Skin epidermis (tissue), 12 donors: Measurements from ENCODE around the gene C14orf180.
"Not testable (repeated sequence)": the region's sequence is repeated elsewhere in the genome, so short reads cannot be mapped to it uniquely, and the experiment has no call there.

Experiments
- H3K27ac ChIP-seq, 21 experiments: fragments of 200-600 bp; sonication (generic) in 11 of 21; one replicate each; pipeline ENCODE4 v1.5.0; 2020; ENCODE audit warnings: mild to moderate bottlenecking in 3 of 21, inconsistent platforms in 2 of 21, moderate library complexity in 2 of 21
- H3K4me3 ChIP-seq, 7 experiments: fragments of 200-600 bp; sonication (generic) in 2 of 7; one replicate each; pipeline ENCODE4 v1.5.0; 2020; ENCODE audit warnings: inconsistent platforms in 2 of 7, mild to moderate bottlenecking in 2 of 7, moderate library complexity in 1 of 7

C14orf180 gene

DNA sequence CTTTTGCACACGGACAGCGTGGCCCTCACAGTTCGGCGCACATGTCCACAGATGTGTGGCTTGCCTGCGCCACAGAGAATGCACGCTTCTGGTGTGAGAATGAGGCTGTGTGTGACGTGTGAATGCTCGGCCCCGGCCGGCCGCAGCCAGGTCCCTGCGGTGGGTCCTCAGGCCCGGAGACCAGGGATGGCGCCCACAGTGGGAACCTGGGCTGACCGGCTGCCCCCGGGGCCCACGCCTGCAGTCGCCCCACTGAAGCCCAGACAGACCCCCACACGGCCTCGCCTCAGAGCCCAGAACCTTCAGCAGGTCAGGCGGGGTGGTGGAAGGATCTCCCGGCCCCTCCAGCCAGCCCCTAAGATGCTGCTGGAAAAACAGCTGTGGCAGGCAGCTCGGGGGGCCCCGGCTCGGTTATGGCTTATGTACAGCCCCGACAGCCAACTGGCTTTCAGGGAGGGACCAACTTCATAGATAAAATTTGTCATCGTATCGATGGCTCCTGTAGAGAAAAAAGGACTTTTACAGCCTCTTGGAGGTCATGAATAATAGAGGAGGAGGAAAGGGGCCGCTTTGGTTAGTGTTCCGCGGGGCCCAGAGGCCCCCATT is 4.5 kb upstream of the C14orf180 start:
- no peak overlapping the region for H3K27ac ChIP-seq
- no peak overlapping the region for H3K4me3 ChIP-seq

GRCh38 chr14:104576232-104576969 is 3.2 kb upstream of the C14orf180 start:
- no peak overlapping the region for H3K27ac ChIP-seq

DNA sequence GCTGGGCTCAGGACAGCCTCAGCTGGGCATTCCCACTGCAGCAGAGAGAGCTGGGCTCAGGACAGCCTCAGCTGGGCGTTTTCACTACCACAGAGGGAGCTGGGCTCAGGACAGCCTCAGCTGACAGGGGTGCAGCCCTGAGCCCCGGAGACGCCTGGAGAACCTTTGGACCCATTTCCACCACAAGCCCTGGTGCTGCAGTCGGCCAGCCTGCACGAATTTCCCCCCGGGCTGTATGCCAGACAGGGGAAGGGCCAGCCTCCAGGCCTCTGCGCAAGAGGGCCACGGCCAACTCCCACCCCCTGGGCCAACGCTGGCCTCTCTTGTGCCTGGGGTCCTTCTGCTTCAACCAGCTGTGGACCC is 2.6 kb upstream of the C14orf180 start:
- H3K27ac ChIP-seq: no peak overlapping the region
- H3K4me3 ChIP-seq: no peak overlapping the region

More at GRCh38 chr14:104576232-104576969, 3.2 kb upstream of the C14orf180 start:
- H3K4me3 ChIP-seq: no peak overlapping the region

DNA sequence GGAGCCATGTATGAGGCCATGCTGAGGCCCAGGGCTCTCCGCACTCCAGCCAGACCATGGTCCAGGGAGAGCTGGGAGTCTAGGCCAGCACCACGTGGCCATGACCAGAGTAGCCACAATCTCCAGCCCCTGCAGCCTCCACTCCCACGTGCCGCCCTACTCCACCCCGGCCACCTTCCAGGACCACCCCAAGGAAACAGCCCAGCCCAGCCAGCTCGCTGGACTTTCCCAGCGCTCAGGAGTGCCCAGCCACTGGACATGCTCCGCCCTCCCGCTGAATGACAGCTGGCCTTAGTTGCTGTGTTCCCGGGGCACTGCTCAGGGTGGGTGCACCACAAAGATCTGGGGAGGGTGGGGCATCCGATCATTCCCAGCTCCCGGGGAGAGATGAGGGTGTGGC is 2.1 kb upstream of the C14orf180 start:
- Histone ChIP-seq H3K4me3 (no peak overlapping the region), H3K27ac (no peak overlapping the region)

GRCh38 chr14:104577847-104578301 is 1.7 kb upstream of the C14orf180 start:
- Histone ChIP-seq H3K4me3 (no peak overlapping the region), H3K27ac (peak overlapping the region in 1 of 21 experiments; percentile 76)

GRCh38 chr14:104578321-104578720 is 1.2 kb upstream of the C14orf180 start:
- no peak overlapping the region for H3K4me3 ChIP-seq
- H3K27ac ChIP-seq: peak overlapping the region in 1 of 21 experiments; percentile 76

DNA sequence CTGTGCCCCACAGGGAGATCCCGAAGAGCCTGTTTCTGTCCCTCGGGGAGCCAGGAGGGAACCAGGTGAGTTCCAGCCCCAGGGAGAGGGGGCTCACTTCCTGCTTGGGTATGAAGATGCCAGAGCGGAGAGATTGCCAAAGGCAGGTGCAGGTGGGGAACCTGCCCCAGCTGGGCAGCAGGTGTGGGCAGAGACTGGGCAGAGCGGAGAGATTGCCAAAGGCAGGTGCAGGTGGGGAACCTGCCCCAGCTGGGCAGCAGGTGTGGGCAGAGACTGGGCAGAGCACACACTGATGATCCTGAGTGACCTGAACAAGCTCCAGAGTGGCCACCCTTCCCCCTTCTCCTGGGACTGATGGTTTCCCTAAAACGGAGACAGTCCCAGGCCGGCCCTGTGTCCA is 375 bp downstream of the C14orf180 start:
- not testable (repeated sequence) for H3K4me3 ChIP-seq
- H3K27ac ChIP-seq: peak overlapping the region in 2 of 21 experiments; percentile 75 to 76

GRCh38 chr14:104580961-104581360 is 1.4 kb downstream of the C14orf180 start:
- no peak overlapping the region for H3K4me3 ChIP-seq

DNA sequence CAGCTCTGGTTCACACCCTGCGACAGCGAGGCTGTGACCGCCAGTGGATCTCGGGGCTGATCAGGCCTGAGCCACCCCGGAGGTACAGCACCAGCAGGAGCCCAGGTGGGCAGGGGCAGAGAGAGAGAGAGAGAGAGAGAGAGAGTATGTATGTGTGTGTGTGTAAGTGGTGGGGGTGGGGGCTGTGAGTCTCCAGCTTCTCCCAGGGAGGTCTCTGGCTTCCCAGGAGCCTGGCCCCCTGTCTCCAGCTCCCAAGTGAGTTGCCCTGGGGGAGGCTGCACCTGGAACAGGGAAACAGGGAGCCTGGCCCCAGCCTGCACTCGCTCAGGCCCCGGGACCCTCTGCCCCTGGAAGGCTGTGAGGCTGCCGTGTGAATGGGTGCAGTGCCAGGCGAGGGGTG is 2.0 kb downstream of the C14orf180 start:
- no peak overlapping the region for H3K4me3 ChIP-seq
- H3K27ac ChIP-seq: peak overlapping the region in 2 of 21 experiments; percentile 75 to 76

More at GRCh38 chr14:104580961-104581360, 1.4 kb downstream of the C14orf180 start:
- peak overlapping the region in 2 of 21 experiments; percentile 75 to 76 for H3K27ac ChIP-seq

DNA sequence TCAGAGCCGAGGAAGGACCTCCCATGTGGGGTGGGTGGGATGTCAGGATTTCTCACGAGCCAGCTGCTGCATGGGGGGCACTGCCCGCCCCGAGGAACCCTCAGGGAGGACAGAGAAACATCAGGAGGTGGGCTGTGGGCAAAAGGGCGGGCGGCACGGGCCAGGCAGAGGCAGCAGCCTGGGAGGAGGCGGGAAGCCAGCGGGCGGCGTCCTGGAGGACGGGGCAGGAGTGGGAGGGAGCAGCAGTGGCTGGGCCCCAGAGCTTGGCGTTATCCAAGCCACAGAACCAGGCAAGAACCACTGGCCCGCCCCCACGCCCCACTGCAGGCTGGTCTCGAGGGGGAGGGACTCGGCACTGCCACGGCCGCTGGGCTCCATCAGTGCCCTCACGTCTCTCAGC is 2.4 kb downstream of the C14orf180 start:
- Histone ChIP-seq H3K4me3 (no peak overlapping the region), H3K27ac (peak overlapping the region in 2 of 21 experiments; percentile 51 to 76)

DNA sequence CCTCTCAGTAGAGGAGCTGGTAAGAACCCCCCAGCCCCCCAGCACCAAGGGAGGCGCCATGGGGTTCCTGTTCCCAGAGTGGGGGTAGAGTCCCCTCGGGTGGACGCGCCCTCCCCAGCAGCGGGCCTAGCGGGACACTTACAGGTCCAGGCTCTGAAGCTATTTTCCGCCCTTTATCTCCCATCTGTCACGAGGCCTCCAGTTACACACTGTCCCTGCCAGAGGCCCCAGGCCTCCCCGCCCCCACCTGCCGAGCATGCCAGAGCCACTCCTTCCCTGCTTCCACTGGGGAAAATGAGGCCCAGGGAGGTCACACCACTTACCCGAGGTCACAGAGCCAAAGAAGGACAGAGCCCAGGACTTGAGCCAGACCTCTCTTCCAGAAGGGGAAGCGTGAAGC is 3.1 kb downstream of the C14orf180 start:
- Histone ChIP-seq H3K27ac (peak overlapping the region in 2 of 21 experiments; percentile 51 to 76), H3K4me3 (no peak overlapping the region)

- no peak overlapping the region for H3K27ac ChIP-seq
- H3K4me3 ChIP-seq: no peak overlapping the region
Measured at GRCh38 chr14:104583424-104584306, 4.1 kb downstream of the C14orf180 start.

GRCh38 chr14:104584557-104584956 is 5.0 kb downstream of the C14orf180 start:
- Histone ChIP-seq H3K27ac (no peak overlapping the region), H3K4me3 (no peak overlapping the region)

GRCh38 chr14:104585966-104586697 is 6.6 kb downstream of the C14orf180 start:
- Histone ChIP-seq H3K4me3 (no peak overlapping the region), H3K27ac (no peak overlapping the region)

GRCh38 chr14:104586832-104587620 is 7.5 kb downstream of the C14orf180 start:
- H3K4me3 ChIP-seq: no peak overlapping the region

GRCh38 chr14:104587641-104588040 is 8.1 kb downstream of the C14orf180 start:
- no peak overlapping the region for H3K4me3 ChIP-seq
- no peak overlapping the region for H3K27ac ChIP-seq

More at GRCh38 chr14:104586832-104587620, 7.5 kb downstream of the C14orf180 start:
- no peak overlapping the region for H3K27ac ChIP-seq

DNA sequence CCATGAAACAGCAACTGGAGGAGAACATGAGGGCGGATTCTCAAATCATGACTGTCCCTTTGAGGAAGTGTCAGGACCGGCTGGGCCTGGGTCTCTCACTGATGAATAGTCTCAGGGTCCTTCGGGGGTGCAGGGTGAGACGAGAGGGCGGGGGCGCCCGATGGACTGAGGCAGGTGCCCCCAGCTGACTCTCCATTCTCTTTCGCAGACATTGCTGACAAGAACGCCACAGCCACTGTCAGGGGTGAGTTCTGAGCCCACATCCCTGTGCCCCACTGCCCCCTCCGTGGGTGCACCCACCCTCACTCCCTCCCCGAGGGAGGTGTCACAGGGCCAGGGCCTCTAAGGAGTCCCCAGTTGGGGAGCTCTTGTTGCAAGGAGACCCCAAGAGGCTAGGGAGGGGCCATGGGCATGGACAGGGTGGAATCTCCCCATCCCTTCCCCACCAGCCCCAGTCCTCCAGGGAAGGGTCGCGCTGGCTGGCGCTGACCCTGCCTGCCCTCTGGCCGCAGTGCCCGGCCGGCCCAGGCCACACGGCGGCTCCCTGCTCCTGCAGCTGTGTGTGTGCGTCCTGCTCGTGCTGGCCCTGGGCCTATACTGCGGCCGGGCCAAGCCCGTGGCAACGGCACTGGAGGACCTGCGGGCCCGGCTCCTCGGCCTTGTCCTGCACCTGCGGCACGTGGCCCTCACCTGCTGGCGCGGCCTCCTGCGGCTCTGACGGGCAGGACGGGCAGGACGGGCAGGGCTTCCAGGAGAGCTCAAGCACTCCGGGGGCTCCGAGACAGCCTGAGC is 8.7 kb downstream of the C14orf180 start:
- no peak overlapping the region for H3K27ac ChIP-seq
- no peak overlapping the region for H3K4me3 ChIP-seq
